ENCODE results near the gene NASP.

Gene NASP, protein sequence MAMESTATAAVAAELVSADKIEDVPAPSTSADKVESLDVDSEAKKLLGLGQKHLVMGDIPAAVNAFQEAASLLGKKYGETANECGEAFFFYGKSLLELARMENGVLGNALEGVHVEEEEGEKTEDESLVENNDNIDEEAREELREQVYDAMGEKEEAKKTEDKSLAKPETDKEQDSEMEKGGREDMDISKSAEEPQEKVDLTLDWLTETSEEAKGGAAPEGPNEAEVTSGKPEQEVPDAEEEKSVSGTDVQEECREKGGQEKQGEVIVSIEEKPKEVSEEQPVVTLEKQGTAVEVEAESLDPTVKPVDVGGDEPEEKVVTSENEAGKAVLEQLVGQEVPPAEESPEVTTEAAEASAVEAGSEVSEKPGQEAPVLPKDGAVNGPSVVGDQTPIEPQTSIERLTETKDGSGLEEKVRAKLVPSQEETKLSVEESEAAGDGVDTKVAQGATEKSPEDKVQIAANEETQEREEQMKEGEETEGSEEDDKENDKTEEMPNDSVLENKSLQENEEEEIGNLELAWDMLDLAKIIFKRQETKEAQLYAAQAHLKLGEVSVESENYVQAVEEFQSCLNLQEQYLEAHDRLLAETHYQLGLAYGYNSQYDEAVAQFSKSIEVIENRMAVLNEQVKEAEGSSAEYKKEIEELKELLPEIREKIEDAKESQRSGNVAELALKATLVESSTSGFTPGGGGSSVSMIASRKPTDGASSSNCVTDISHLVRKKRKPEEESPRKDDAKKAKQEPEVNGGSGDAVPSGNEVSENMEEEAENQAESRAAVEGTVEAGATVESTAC

DNA sequence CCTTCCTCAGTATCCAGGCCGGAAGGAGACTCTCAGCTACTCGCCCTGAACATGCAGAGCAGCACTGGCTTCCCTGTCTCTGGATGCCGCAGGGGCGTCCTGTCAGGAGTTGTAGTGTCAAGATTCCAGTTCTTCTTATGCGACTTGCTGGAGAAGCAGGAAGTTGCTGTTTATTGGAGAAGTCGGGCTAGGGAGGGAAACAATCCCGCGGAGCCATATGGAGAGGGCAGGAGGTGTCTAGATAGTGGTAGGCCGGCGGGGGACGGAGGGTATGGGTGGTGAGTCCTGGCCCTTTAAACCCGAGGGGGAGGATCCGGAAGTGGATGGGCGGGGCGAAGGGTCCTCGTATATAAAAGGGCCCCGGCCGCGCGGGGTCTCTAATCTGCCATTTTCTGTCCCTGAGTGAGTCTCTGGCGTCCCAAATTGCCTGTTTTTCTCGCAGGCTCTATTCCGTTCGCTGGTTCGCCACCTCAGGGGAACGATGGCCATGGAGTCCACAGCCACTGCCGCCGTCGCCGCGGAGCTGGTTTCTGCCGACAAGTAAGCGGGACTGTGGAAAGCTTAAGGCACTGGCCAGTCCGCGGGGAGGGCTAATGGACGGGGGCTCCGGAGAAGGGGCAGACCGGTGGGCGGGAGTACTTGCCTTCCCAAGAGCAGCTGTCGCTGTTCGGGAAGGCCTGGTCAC, at the start of gene NASP:
Gene NASP, plus strand, starts transcription at position 376 of the 685 bp plus-strand sequence. Its CDS starts 106 bp downstream, at position 482.
- TF ChIP-seq, protein P1, sequence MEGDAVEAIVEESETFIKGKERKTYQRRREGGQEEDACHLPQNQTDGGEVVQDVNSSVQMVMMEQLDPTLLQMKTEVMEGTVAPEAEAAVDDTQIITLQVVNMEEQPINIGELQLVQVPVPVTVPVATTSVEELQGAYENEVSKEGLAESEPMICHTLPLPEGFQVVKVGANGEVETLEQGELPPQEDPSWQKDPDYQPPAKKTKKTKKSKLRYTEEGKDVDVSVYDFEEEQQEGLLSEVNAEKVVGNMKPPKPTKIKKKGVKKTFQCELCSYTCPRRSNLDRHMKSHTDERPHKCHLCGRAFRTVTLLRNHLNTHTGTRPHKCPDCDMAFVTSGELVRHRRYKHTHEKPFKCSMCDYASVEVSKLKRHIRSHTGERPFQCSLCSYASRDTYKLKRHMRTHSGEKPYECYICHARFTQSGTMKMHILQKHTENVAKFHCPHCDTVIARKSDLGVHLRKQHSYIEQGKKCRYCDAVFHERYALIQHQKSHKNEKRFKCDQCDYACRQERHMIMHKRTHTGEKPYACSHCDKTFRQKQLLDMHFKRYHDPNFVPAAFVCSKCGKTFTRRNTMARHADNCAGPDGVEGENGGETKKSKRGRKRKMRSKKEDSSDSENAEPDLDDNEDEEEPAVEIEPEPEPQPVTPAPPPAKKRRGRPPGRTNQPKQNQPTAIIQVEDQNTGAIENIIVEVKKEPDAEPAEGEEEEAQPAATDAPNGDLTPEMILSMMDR (IDR thresholded peaks at IDR 0.05; ENCODE audit: insufficient read depth, low read depth, low read length, missing control alignments): no peak
- H3K4me3 ChIP-seq (ENCODE audit: low read depth, low read length): peak within 1 kb of the TSS; percentile 98
- peak; percentile 90 for DNase-seq (ENCODE audit: low read depth)

DNA sequence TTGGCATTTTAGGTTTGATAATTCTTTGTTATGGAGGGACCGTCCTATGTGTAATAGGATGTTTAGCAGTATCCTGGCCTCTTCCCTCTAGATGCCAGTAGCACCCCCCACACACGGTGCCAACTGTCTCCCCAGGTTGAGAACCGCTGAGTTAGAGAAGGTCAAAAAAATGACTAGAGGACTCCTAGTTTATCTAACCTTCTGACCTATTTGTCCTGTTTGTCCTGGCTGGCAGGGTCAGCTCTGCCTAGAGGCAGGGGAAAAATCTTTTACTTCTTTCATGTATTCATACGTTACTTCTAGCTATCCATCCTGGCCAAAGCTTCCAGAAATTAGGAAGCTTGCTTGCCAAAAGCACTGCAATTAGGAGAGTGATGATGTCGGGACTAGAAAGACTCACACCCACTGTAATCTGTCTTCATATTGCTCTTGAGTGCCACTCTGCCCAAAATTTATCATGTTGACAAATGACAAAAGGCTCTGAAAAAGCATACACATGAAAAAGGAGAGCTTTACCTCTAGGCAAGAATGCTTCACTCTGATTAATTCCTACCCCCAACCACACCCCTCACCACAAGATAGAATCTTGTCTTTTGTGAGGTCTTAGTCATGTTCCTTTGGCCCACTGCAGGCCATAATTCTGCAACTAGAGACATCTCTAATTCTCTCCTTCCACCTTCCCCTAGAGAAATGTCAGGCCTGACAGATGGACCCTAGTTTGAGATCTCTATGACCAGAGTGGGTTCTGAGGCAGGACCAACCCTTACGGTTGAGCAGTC, 47.7 kb upstream of the NASP start:
- no peak overlapping the region for H3K4me3 ChIP-seq (ENCODE audit: low read depth, low read length)

GRCh38 chr1:45536886-45537285, 47.0 kb upstream of the NASP start:
- no peak overlapping the region for H3K4me3 ChIP-seq (ENCODE audit: low read depth, low read length)
- TF ChIP-seq, protein P1 (IDR thresholded peaks at IDR 0.05; ENCODE audit: insufficient read depth, low read depth, low read length, missing control alignments): no peak
- DNase-seq (ENCODE audit: low read depth): no peak

More for the DNA sequence above, 47.7 kb upstream of the NASP start:
- TF ChIP-seq, protein P1 (IDR thresholded peaks at IDR 0.05; ENCODE audit: insufficient read depth, low read depth, low read length, missing control alignments): no peak
- no peak for DNase-seq (ENCODE audit: low read depth)

GRCh38 chr1:45541193-45541592, 42.6 kb upstream of the NASP start:
- no peak overlapping the region for H3K4me3 ChIP-seq (ENCODE audit: low read depth, low read length)
- TF ChIP-seq, protein P1 (IDR thresholded peaks at IDR 0.05; ENCODE audit: insufficient read depth, low read depth, low read length, missing control alignments): no peak
- no peak for DNase-seq (ENCODE audit: low read depth)

- no peak for DNase-seq (ENCODE audit: low read depth)
- TF ChIP-seq, protein P1 (IDR thresholded peaks at IDR 0.05; ENCODE audit: insufficient read depth, low read depth, low read length, missing control alignments): no peak
- no peak overlapping the region for H3K4me3 ChIP-seq (ENCODE audit: low read depth, low read length)
Measured at GRCh38 chr1:45542591-45542990, 41.2 kb upstream of the NASP start.

Data from GM12865 (cell line).